Sigmoid colon (tissue), 3 donors: ENCODE measurements around the gene CDK14.

ENCODE experiments used
- CTCF ChIP-seq, 4 experiments: fragments of 450-650 bp in 3 of 4; fragments of 200-600 bp in 1 of 4; IDR thresholded peaks; one replicate each; pipeline ENCODE4 v1.5.1; 2016 to 2019; ENCODE audit warnings: antibody characterized with exemption in 4 of 4, mild to moderate bottlenecking in 3 of 4, moderate library complexity in 2 of 4
- POLR2A ChIP-seq, 2 donors: fragments of 450-650 bp; IDR thresholded peaks; one replicate each; pipeline ENCODE4 v1.6.1; 2016; ENCODE audit warnings: antibody characterized with exemption in 2 of 2, mild to moderate bottlenecking in 2 of 2, moderate library complexity in 2 of 2

GRCh38 chr7:91085175-91085574 lies 489.1 kb downstream of the CDK14 start:
- TF ChIP-seq CTCF (IDR thresholded peaks at IDR 0.05) = no peak
- no peak for TF ChIP-seq POLR2A (IDR thresholded peaks at IDR 0.05)
